Measurements from ENCODE around the gene ADGRB2. TPM values are rescaled to one million over a fixed set of nuclear protein-coding genes. Genes with fewer than 3 reads are reported as not detected.
A peak's percentile ranks its signal among the peaks of the same experiment; 100 is the strongest.

ADGRB2 gene
- total RNA-seq, 6 experiments from 2014 or later: 0.06 TPM; not detected in 4

DNA sequence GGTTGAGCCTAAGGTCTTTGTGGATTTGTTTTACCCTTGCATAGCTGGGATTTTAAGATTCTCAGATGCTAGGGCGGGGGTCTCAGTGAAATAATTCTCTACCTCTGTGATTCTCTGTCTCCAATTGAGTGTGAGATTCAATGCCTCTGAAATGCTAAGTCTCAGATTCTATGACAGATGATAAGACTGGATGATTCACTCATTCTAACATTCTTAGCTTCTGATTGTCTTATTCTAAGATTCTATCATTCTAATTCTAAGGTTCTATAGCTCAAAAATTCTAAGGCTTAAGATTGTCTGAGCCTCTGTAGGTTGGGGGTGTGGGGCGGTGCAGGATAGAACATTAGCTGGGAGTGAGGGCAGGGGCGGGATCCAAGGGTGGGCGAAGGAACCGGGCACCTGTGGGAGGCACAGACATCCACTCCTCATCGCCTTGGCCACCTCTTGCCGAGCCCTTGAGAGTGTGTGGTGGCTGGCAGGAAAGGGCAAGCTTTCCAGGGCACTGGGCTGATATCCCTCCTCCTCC lies 29.5 kb downstream of the ADGRB2 start:
- ATAC-seq: no peak
- intact Hi-C loops (cut with DNase I): no loop called here

DNA sequence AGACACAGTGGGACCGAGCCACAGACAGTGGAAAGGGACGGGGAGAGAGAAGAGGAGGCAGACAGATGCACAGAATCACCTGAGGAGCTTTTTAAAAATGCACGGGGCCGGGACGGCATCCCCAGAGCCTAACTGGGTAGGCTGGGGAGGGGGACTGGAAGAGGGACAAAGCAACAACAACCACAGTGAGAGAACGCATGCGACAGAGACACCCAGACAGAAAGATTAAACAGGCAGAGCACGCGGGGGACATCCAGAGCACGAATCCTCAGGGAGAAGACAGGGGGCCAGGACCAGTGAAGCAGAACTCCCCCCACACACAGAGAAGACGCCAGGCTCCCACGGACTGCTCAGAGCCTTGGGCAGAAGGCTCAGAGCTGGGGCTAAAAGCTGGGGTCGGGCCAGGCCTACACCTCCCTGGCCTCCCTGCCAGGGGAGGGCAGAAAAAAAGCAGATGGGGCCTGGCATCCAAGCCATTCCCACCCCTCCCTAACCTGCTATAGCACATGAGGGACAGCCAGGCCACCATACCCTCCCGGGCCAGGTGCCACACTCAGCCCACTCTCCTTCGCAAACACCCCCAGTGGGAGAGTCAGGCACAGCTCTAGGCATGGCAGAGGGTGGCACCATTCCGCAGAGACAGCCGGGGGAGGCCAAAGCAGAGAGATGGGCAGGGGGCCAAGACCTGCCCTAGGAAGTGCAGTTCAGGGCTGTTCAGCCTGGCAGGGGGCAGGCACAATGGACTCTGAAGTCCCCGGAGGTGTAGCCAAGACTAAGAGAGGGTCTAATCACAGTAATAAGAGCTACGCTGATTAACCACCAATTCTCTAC lies 30.5 kb downstream of the ADGRB2 start:
- TF ChIP-seq, protein P1, sequence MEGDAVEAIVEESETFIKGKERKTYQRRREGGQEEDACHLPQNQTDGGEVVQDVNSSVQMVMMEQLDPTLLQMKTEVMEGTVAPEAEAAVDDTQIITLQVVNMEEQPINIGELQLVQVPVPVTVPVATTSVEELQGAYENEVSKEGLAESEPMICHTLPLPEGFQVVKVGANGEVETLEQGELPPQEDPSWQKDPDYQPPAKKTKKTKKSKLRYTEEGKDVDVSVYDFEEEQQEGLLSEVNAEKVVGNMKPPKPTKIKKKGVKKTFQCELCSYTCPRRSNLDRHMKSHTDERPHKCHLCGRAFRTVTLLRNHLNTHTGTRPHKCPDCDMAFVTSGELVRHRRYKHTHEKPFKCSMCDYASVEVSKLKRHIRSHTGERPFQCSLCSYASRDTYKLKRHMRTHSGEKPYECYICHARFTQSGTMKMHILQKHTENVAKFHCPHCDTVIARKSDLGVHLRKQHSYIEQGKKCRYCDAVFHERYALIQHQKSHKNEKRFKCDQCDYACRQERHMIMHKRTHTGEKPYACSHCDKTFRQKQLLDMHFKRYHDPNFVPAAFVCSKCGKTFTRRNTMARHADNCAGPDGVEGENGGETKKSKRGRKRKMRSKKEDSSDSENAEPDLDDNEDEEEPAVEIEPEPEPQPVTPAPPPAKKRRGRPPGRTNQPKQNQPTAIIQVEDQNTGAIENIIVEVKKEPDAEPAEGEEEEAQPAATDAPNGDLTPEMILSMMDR (IDR thresholded peaks at IDR 0.05): no peak
- TF ChIP-seq POLR2A (IDR thresholded peaks at IDR 0.05): no peak
- ATAC-seq (peak in 1 of 4 donors; percentile 13), DNase-seq (no peak)
- intact Hi-C loops (cut with DNase I): no loop called here
- H3K4me3 ChIP-seq: no peak overlapping the region
- no peaks in the 10 kb centered on the region for H3K4me1 ChIP-seq
- 66% methylated on average over 8 of the region's 19 CpGs for WGBS (ENCODE audit: insufficient coverage, low coverage, low lambda C conversion rate, missing lambda C conversion rate)
- no peaks in the 10 kb centered on the region for H3K27me3 ChIP-seq
- no peak overlapping the region for H3K27ac ChIP-seq
- no peaks in the 10 kb centered on the region for H3K36me3 ChIP-seq
- H3K9me3 ChIP-seq: no peaks in the 10 kb centered on the region

More for the DNA sequence above, 29.5 kb downstream of the ADGRB2 start:
- Histone ChIP-seq H3K27me3 (no peaks in the 10 kb centered on the region), H3K36me3 (no peaks in the 10 kb centered on the region), H3K27ac (no peak overlapping the region), H3K9me3 (no peaks in the 10 kb centered on the region), H3K4me3 (no peak overlapping the region), H3K4me1 (no peaks in the 10 kb centered on the region)
- 48% methylated on average over 3 of the region's 7 CpGs for WGBS (ENCODE audit: insufficient coverage, low coverage, low lambda C conversion rate, missing lambda C conversion rate)
- TF ChIP-seq, protein P1 (IDR thresholded peaks at IDR 0.05): no peak
- no peak for TF ChIP-seq POLR2A (IDR thresholded peaks at IDR 0.05)
- no peak for DNase-seq

DNA sequence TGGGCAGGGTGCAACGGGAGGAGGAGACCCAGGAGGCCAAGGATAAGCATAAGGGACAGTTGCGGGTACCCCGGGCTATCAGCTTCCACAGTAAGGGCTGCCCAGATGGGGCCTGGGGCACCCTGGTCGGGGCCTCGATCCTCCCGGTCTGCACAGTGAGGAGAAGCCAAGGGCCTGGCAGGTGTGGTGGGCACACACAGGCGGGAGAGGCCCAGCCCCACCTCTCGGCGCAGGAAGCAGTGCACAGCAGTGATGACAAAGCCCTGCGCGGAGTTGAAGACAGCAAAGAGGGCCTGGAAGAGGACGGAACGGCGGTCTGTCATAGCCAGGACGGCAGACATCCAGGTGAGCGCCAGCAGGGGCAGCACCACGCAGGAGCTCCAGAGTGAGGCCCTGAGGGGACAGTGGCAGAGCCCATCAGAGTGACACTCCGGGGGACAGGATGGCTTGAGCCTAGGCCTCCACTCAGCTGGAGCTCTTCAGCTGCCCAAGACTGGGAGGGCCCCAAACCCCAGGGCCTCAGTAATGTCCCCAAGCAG lies 31.3 kb downstream of the ADGRB2 start:
- Histone ChIP-seq H3K4me3 (no peak overlapping the region), H3K9me3 (no peaks in the 10 kb centered on the region), H3K27ac (no peak overlapping the region), H3K36me3 (no peaks in the 10 kb centered on the region), H3K27me3 (no peaks in the 10 kb centered on the region), H3K4me1 (no peaks in the 10 kb centered on the region)
- no peak for ATAC-seq
- 75% methylated on average over 1 of the region's 18 CpGs for WGBS (ENCODE audit: insufficient coverage, low coverage, low lambda C conversion rate, missing lambda C conversion rate)
- TF ChIP-seq, protein P1 (IDR thresholded peaks at IDR 0.05): no peak
- TF ChIP-seq POLR2A (IDR thresholded peaks at IDR 0.05): no peak
- intact Hi-C loops (cut with DNase I): no loop called here
- DNase-seq: no peak

DNA sequence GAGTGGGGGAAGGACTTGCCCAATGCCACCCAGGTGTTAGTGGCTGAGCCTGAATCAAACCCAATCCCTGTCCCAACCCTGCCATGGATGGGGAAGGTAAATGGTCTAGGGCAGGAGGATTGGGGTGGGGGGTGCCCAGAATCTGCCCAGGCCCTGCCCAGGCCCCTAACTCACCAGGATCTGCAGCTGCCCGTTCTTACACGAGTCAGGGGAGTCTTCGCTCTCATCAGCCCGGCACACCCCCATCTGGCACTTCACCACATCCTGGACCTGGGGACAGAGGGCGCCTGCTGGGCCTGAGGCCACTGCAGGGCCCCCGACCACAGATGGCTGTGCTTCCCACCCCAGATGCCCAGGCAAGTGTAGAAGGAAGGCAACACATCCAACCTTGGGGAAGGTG lies 31.8 kb downstream of the ADGRB2 start:
- Histone ChIP-seq H3K4me1 (no peaks in the 10 kb centered on the region), H3K4me3 (no peak overlapping the region), H3K27ac (no peak overlapping the region), H3K36me3 (no peaks in the 10 kb centered on the region), H3K27me3 (no peaks in the 10 kb centered on the region), H3K9me3 (no peaks in the 10 kb centered on the region)
- WGBS (ENCODE audit: insufficient coverage, low coverage, low lambda C conversion rate, missing lambda C conversion rate): no CpG with 5 or more reads among the region's 6 CpGs
- TF ChIP-seq, protein P1 (IDR thresholded peaks at IDR 0.05): no peak
- TF ChIP-seq POLR2A (IDR thresholded peaks at IDR 0.05): no peak
- DNase-seq (no peak), ATAC-seq (no peak)
- intact Hi-C loops (cut with DNase I): no loop called here
